AML-193 (cell line): ENCODE data around the gene OR10V1.
"Not testable (repeated sequence)": the region's sequence is repeated elsewhere in the genome, so short reads cannot be mapped to it uniquely, and the experiment has no call there.

Source experiments
- DNase-seq, 2 experiments: peaks; one replicate each; lab custom pipeline; 2025; lab: John Stamatoyannopoulos, UW

Gene OR10V1

GRCh38 chr11:59710136-59710847 lies 3.4 kb downstream of the OR10V1 start:
- no peak for DNase-seq

GRCh38 chr11:59708537-59708936 lies 5.1 kb downstream of the OR10V1 start:
- no peak for DNase-seq

- no peak for DNase-seq
These were observed 6.3 kb downstream of the OR10V1 start for GRCh38 chr11:59707371-59707770.

GRCh38 chr11:59706518-59707285 lies 6.9 kb downstream of the OR10V1 start:
- no peak for DNase-seq

GRCh38 chr11:59705294-59705693 lies 8.4 kb downstream of the OR10V1 start:
- DNase-seq = no peak

- DNase-seq = not testable (repeated sequence)
These were observed 10.1 kb downstream of the OR10V1 start for GRCh38 chr11:59703515-59703914.

- DNase-seq = not testable (repeated sequence)
These were observed 13.5 kb downstream of the OR10V1 start for GRCh38 chr11:59700157-59700556.

GRCh38 chr11:59698506-59698905 lies 15.1 kb downstream of the OR10V1 start:
- DNase-seq = no peak

- DNase-seq = no peak
These were observed 20.7 kb downstream of the OR10V1 start for GRCh38 chr11:59692915-59693314.

GRCh38 chr11:59691156-59691555 lies 22.5 kb downstream of the OR10V1 start:
- DNase-seq = no peak

GRCh38 chr11:59689015-59689414 lies 24.6 kb downstream of the OR10V1 start:
- DNase-seq = no peak

- not testable (repeated sequence) for DNase-seq
These were observed 32.4 kb downstream of the OR10V1 start for GRCh38 chr11:59681260-59681725.

GRCh38 chr11:59680287-59681154 lies 33.1 kb downstream of the OR10V1 start:
- peak; percentile 66 to 78 for DNase-seq

- DNase-seq = no peak
These were observed 34.3 kb downstream of the OR10V1 start for GRCh38 chr11:59679347-59679746.

- DNase-seq = no peak
These were observed 34.9 kb downstream of the OR10V1 start for GRCh38 chr11:59678813-59679165.

- no peak for DNase-seq
These were observed 35.4 kb downstream of the OR10V1 start for GRCh38 chr11:59678118-59678812.

- no peak for DNase-seq
These were observed 37.4 kb downstream of the OR10V1 start for GRCh38 chr11:59676205-59676604.

- DNase-seq = no peak
These were observed 39.4 kb downstream of the OR10V1 start for GRCh38 chr11:59674291-59674690.

GRCh38 chr11:59673291-59673690 lies 40.4 kb downstream of the OR10V1 start:
- DNase-seq = no peak

- DNase-seq = no peak
These were observed 42.2 kb downstream of the OR10V1 start for GRCh38 chr11:59671471-59671870.

- peak; percentile 34 to 38 for DNase-seq
These were observed 44.0 kb downstream of the OR10V1 start for GRCh38 chr11:59669611-59670009.
